HG03457 (cell line): ENCODE data around the gene SAP30BP.

ENCODE experiments used
- ATAC-seq: cut with Tn5 transposase; IDR thresholded peaks from one replicate; pipeline ENCODE4 v1.9.1; 2021; ENCODE audit warnings: moderate number of reproducible peaks; ENCODE audit not compliant: unreplicated experiment

Gene SAP30BP

GRCh38 chr17:75707079-75707571, 40.0 kb downstream of the SAP30BP start:
- no peak for ATAC-seq

GRCh38 chr17:75712446-75712845, 45.3 kb downstream of the SAP30BP start:
- ATAC-seq, result no peak

DNA sequence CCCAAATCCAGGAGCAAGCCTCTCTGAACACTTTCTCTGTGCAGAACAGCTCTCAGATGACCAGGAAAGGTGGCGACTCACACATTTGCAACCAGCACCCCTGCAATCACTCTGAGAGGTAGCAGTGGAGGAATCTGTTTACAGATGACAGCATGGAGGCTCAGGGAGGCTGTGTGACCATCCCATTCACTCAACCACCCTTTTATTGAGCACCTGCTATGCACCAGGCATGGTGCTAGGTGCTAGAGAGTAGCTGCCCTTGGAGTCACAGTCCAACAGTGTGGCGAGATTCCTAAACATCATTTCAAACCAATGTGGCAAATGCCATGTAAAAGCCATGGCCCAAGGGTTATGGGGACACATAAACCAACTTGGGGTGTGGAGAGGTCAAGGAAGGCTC, 52.6 kb downstream of the SAP30BP start:
- no peak for ATAC-seq

GRCh38 chr17:75720656-75721462, 53.7 kb downstream of the SAP30BP start, which contains the start of gene ITGB4:
Gene ITGB4 (plus strand): TSS chr17:75721459. CDS start chr17:75724704, 3,245 bp downstream.
- no peak for ATAC-seq

DNA sequence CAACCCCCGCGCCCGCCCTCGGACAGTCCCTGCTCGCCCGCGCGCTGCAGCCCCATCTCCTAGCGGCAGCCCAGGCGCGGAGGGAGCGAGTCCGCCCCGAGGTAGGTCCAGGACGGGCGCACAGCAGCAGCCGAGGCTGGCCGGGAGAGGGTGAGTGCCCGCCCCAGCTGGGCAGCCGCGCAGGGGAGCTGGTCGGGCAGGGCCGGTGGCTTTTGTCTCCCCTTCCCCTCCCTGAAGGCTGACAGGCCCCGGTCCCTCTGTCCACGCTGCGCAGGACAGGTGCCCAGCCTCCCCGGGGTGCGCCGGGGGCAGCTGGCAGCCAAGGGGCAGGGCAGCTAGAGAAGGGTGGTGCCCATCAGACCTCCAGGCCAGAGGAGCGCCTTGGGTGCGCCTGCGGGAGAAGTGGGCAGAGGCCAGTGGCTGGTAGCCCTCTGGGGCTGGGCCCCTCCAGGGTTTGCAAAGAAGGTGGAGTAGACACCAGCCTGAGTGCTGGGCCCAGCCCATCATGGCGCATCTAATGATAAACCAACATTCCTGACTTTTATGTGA, 54.4 kb downstream of the SAP30BP start:
- no peak for ATAC-seq

DNA sequence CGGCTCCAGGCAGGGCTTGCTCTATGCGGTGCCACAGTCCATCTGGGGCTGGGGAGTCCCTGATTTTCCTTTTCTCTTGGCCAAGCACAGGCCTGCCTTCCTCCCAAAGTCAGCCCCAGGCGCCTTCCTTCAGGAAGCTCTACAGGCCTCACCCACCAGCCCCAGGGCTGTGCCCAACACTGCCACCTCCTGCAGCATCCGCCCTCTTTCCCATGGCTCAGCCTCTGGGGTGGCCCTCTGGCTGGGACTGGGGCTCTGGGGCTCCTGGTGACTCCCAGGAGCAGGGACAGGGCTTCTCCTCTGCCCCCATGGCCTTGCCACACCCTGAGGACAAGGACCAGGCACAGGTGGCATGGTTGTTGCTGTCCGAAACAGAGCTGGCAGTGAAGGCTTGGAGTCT, 54.9 kb downstream of the SAP30BP start:
- no peak for ATAC-seq

DNA sequence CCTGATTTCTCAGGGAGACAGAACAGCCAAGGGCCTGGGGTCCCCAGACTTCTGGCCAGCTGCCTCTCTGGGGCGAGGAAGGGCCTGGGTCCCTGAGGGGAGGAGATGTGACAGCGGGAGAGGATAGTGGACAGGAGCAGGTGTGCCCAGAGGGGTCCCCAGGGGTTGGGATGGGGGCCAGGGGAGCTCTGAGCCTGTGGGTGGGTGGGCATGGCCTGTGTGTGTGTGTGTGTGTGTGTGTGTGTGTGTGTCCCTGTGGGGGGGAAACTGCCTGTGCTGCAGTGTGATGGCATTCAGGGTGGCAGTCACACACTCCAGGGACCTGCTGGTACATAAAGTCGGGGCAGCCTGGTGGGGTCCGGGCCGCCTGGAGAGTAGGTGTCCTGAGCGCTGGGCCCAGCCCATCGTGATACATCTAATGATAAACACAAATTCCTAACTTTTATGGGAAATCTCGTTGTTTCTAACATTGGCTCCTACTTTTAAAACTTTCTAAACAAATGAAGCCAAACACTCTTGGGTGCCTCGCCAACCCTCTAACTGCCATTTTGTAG, 55.5 kb downstream of the SAP30BP start:
- no peak for ATAC-seq

- ATAC-seq, result no peak
Observed at GRCh38 chr17:75723171-75723930, 56.2 kb downstream of the SAP30BP start.

DNA sequence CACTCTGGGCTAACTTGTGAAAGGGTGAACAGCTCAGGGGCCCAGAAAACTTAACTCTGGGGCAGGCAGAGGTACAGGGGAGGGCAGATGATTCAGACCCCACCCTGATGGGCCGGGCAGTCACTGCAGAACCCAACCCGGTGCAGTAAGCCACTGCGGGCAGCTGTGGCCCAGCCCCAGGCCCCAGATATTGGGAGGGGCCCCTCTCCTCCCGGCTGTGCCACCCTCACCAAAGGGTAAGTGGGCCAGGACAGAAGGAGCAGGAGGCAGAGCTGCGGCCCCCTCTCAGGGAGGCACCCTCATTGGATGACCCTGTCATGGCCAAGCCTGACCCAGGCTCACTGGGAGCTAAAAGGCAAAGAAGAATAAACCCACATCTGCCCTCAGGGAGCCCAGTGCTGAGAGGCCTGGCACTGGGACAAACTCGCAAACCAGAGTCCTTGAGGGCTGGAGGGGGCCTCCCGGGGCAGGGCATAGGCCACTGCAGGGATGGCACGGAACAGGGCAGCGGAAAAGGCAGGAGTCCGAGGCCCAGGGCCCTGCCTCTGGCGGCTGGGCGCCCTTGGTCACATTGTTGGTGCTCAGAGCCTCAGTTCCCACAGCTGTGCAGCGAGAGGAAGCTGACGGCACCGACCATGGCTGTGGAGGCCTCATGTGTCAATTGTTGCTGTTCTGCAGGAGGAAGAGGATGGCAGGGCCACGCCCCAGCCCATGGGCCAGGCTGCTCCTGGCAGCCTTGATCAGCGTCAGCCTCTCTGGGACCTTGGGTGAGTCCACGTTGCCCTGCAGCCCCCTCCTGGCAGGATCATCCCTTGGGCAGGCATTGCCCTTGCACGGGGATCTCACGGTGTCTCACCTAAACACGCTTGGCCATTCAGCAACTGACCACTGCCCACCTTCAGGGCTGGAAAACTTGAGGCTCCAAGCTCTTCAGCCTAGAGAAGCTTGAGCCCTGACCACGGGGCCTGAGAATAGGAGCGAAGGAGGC, 57.2 kb downstream of the SAP30BP start:
- ATAC-seq, result no peak

DNA sequence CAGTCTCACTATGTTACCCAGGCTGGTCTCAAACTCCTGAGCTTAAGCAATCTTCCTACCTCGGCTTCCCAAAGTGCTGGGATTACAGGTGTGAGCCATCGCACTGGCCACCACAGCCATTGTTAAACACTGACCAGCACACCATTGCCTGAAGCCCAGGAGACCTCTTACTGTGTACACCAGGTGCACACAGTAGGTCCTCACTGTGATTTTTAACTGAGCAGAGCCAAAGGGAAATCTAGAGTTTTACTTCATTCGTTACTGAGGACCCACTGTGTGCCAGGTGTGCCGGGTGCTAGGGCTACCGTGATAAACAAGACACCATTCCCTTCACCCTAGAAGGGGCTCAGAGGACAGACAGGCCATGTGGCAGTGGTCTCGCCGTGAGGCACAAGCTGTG, 58.4 kb downstream of the SAP30BP start:
- ATAC-seq, result no peak

GRCh38 chr17:75727391-75727790, 60.3 kb downstream of the SAP30BP start:
- no peak for ATAC-seq

GRCh38 chr17:75729351-75729750, 62.2 kb downstream of the SAP30BP start:
- no peak for ATAC-seq

- ATAC-seq, result no peak
Observed at GRCh38 chr17:75730065-75730464, 62.9 kb downstream of the SAP30BP start.

- no peak for ATAC-seq
Observed at GRCh38 chr17:75731086-75731715, 64.1 kb downstream of the SAP30BP start.

- no peak for ATAC-seq
Observed at GRCh38 chr17:75731716-75732498, 64.8 kb downstream of the SAP30BP start.

GRCh38 chr17:75733471-75733870, 66.3 kb downstream of the SAP30BP start:
- ATAC-seq, result no peak

- ATAC-seq, result no peak
Observed at GRCh38 chr17:75734674-75735294, 67.6 kb downstream of the SAP30BP start.

GRCh38 chr17:75736173-75736835, 69.2 kb downstream of the SAP30BP start:
- ATAC-seq, result no peak
